ENCODE measurements around the gene PALM.

PALM gene

GRCh38 chr19:677201-677600 lies 31.5 kb upstream of the PALM start:
- no peaks in the 10 kb centered on the region for H3K9me2 ChIP-seq (ENCODE audit: low read depth, low read length)
- no peak overlapping the region for H3K4me2 ChIP-seq (ENCODE audit: low read length)
- TF ChIP-seq CTCF (IDR thresholded peaks at IDR 0.05; ENCODE audit: low read length) (no peak), EZH2 (IDR thresholded peaks at IDR 0.05; ENCODE audit: borderline replicate concordance, low read length) (no peak)
- no peak overlapping the region for H3K4me3 ChIP-seq (ENCODE audit: low read depth, low read length, poor library complexity, severe bottlenecking)
- no peak overlapping the region for H2AFZ ChIP-seq (ENCODE audit: low read length)
- H3K27me3 ChIP-seq (ENCODE audit: insufficient read depth, low read length), result peaks cover 4% of the 10 kb centered on the region; the same call in 1 of the 2 replicates
- H3K36me3 ChIP-seq (ENCODE audit: insufficient read depth, low read length), result no peaks in the 10 kb centered on the region
- H4K20me1 ChIP-seq (ENCODE audit: insufficient read depth, low read length), result no peaks in the 10 kb centered on the region
- no peak overlapping the region for H3K9ac ChIP-seq (ENCODE audit: low read length)
- H3F3A ChIP-seq (ENCODE audit: insufficient read depth, low read length), result no peaks in the 10 kb centered on the region
- no peak overlapping the region for H3K27ac ChIP-seq (ENCODE audit: low read depth, low read length, poor library complexity, severe bottlenecking)
- H3K79me2 ChIP-seq (ENCODE audit: insufficient read depth, low read length), result no peaks in the 10 kb centered on the region
- H3K4me1 ChIP-seq (ENCODE audit: insufficient read depth, low read length, severe bottlenecking), result peaks cover 6% of the 10 kb centered on the region
- no peaks in the 10 kb centered on the region for H3K9me3 ChIP-seq (ENCODE audit: low read length)

DNA sequence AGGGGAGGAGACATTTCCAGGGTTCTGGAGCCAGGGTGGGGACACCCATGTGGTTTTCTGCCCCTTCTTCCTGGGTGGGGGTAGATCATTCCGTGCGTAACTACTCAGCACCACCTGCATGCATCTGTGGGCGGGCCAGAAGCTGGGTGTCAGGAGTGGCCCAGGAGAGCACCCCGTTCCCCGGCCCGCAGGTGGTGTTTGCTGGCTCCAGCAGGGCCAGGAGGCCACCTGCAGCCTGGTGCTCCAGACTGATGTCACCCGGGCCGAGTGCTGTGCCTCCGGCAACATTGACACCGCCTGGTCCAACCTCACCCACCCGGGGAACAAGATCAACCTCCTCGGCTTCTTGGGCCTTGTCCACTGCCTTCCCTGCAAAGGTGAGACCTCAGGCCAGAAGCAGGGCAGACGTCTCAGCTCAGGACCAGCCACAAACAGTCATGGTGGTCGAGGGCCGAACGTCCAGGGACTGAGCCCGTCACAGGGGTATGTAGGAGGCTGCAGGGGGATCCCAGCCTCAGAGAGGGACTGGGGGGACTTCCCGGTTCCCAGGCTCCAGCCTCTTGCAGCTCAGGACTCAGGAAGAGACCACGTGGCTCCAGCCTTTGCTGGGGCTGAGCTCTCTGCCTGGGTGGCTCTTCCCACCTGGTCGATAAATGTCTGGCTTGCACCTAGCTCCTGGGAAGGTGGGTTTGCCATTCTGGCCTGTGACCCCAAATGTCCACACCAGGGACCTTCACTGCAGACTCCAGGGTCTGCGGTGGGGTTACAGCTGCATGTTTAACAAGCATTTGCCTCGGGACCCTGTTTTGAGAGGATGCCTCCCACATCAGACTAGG lies 30.9 kb upstream of the PALM start:
- no peaks in the 10 kb centered on the region for H3K9me2 ChIP-seq (ENCODE audit: low read depth, low read length)
- H3K27ac ChIP-seq (ENCODE audit: low read depth, low read length, poor library complexity, severe bottlenecking), result no peak overlapping the region
- no peak overlapping the region for H3K9ac ChIP-seq (ENCODE audit: low read length)
- H3K36me3 ChIP-seq (ENCODE audit: insufficient read depth, low read length), result no peaks in the 10 kb centered on the region
- no peaks in the 10 kb centered on the region for H3K9me3 ChIP-seq (ENCODE audit: low read length)
- no peak overlapping the region for H3K4me2 ChIP-seq (ENCODE audit: low read length)
- no peaks in the 10 kb centered on the region for H3F3A ChIP-seq (ENCODE audit: insufficient read depth, low read length)
- TF ChIP-seq CTCF (IDR thresholded peaks at IDR 0.05; ENCODE audit: low read length) (no peak), EZH2 (IDR thresholded peaks at IDR 0.05; ENCODE audit: borderline replicate concordance, low read length) (no peak)
- no peak overlapping the region for H2AFZ ChIP-seq (ENCODE audit: low read length)
- no peak overlapping the region for H3K4me3 ChIP-seq (ENCODE audit: low read depth, low read length, poor library complexity, severe bottlenecking)
- H3K27me3 ChIP-seq (ENCODE audit: insufficient read depth, low read length), result peaks cover 4% of the 10 kb centered on the region; the same call in 1 of the 2 replicates
- H3K79me2 ChIP-seq (ENCODE audit: insufficient read depth, low read length), result no peaks in the 10 kb centered on the region
- H4K20me1 ChIP-seq (ENCODE audit: insufficient read depth, low read length), result no peaks in the 10 kb centered on the region
- peaks cover 6% of the 10 kb centered on the region for H3K4me1 ChIP-seq (ENCODE audit: insufficient read depth, low read length, severe bottlenecking)

- no peak overlapping the region for H3K27ac ChIP-seq (ENCODE audit: low read depth, low read length, poor library complexity, severe bottlenecking)
- no peak overlapping the region for H2AFZ ChIP-seq (ENCODE audit: low read length)
- no peaks in the 10 kb centered on the region for H3K36me3 ChIP-seq (ENCODE audit: insufficient read depth, low read length)
- no peak overlapping the region for H3K9ac ChIP-seq (ENCODE audit: low read length)
- peak overlapping the region; percentile 88 for H3K4me3 ChIP-seq (ENCODE audit: low read depth, low read length, poor library complexity, severe bottlenecking)
- peaks cover 4% of the 10 kb centered on the region; the same call in 1 of the 2 replicates for H3K27me3 ChIP-seq (ENCODE audit: insufficient read depth, low read length)
- H4K20me1 ChIP-seq (ENCODE audit: insufficient read depth, low read length), result no peaks in the 10 kb centered on the region
- no peak for TF ChIP-seq CTCF (IDR thresholded peaks at IDR 0.05; ENCODE audit: low read length)
- TF ChIP-seq EZH2 (IDR thresholded peaks at IDR 0.05; ENCODE audit: borderline replicate concordance, low read length), result no peak
- H3F3A ChIP-seq (ENCODE audit: insufficient read depth, low read length), result no peaks in the 10 kb centered on the region
- H3K9me2 ChIP-seq (ENCODE audit: low read depth, low read length), result no peaks in the 10 kb centered on the region
- H3K4me2 ChIP-seq (ENCODE audit: low read length), result peak overlapping the region; percentile 71
- no peaks in the 10 kb centered on the region for H3K9me3 ChIP-seq (ENCODE audit: low read length)
- peaks cover 6% of the 10 kb centered on the region for H3K4me1 ChIP-seq (ENCODE audit: insufficient read depth, low read length, severe bottlenecking)
- no peaks in the 10 kb centered on the region for H3K79me2 ChIP-seq (ENCODE audit: insufficient read depth, low read length)
These were observed 29.8 kb upstream of the PALM start for GRCh38 chr19:678791-679388.

Data from OCI-LY1 (cell line).